ENCODE results near the gene HSD3B7. TPM values are rescaled to one million over a fixed set of nuclear protein-coding genes. Genes with fewer than 3 reads are reported as not detected.
"Not testable (repeated sequence)": the region's sequence is repeated elsewhere in the genome, so short reads cannot be mapped to it uniquely, and the experiment has no call there.

HSD3B7 gene
- total RNA-seq, 4 donors from 2014 or later, result 38.8 to 59.1 (median 52.2) TPM

DNA sequence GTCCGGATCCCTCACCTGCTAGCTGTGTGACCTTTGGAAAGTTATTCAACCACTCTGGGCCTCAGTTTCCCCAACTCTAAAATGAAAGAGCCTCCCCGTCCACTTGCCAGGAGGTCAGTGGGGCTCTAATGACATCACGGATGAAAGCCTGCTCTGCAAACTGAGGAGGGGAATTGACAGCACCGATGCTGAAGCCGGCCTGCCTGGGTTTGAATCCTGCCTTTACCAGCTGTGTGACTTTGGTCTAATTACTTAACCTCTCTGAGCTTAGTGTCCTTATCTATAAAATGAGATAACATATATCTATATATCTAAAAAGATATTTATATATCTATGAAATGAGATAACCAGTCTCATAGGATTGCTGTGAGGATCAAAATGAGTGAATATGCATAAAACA lies 23.5 kb downstream of the HSD3B7 start:
- Histone ChIP-seq H3K27me3 (peaks cover 0 to 15% of the 10 kb centered on the region in 2 donors), H3K36me3 (no peaks in the 10 kb centered on the region), H3K4me1 (peaks cover 0 to 7% (median 2%) of the 10 kb centered on the region in 4 donors), H3K9me3 (no peaks in the 10 kb centered on the region), H3K4me3 (no peak overlapping the region), H3K27ac (no peak overlapping the region)
- DNase-seq, result no peak
- TF ChIP-seq, protein P1, sequence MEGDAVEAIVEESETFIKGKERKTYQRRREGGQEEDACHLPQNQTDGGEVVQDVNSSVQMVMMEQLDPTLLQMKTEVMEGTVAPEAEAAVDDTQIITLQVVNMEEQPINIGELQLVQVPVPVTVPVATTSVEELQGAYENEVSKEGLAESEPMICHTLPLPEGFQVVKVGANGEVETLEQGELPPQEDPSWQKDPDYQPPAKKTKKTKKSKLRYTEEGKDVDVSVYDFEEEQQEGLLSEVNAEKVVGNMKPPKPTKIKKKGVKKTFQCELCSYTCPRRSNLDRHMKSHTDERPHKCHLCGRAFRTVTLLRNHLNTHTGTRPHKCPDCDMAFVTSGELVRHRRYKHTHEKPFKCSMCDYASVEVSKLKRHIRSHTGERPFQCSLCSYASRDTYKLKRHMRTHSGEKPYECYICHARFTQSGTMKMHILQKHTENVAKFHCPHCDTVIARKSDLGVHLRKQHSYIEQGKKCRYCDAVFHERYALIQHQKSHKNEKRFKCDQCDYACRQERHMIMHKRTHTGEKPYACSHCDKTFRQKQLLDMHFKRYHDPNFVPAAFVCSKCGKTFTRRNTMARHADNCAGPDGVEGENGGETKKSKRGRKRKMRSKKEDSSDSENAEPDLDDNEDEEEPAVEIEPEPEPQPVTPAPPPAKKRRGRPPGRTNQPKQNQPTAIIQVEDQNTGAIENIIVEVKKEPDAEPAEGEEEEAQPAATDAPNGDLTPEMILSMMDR (IDR thresholded peaks at IDR 0.05), result no peak
- TF ChIP-seq POLR2A (IDR thresholded peaks at IDR 0.05), result no peak

DNA sequence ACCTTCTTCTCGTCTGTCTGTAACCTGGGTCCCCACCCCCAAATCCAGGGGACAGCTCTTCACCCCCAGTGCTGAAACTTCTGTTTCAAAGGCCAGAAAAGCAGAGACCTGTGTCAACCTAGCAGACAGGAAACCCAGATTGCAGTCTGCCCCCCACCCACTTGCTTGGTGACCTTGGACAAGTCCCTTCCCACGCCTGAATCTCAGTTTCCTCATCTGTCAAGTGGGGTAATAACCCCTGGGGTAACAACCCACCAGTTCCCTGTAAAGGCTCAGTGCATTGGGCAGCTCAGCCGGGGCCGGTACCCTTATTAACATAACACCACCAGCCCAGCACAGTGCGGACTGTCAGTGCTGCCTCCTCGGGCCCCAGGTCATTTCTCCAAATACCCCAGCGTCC lies 24.1 kb downstream of the HSD3B7 start:
- Histone ChIP-seq H3K4me3 (no peak overlapping the region), H3K4me1 (peaks cover 0 to 7% (median 2%) of the 10 kb centered on the region in 4 donors), H3K27me3 (peaks cover 0 to 15% of the 10 kb centered on the region in 2 donors), H3K36me3 (no peaks in the 10 kb centered on the region), H3K27ac (no peak overlapping the region), H3K9me3 (no peaks in the 10 kb centered on the region)
- TF ChIP-seq, protein P1 (IDR thresholded peaks at IDR 0.05), result no peak
- no peak for TF ChIP-seq POLR2A (IDR thresholded peaks at IDR 0.05)
- no peak for DNase-seq

DNA sequence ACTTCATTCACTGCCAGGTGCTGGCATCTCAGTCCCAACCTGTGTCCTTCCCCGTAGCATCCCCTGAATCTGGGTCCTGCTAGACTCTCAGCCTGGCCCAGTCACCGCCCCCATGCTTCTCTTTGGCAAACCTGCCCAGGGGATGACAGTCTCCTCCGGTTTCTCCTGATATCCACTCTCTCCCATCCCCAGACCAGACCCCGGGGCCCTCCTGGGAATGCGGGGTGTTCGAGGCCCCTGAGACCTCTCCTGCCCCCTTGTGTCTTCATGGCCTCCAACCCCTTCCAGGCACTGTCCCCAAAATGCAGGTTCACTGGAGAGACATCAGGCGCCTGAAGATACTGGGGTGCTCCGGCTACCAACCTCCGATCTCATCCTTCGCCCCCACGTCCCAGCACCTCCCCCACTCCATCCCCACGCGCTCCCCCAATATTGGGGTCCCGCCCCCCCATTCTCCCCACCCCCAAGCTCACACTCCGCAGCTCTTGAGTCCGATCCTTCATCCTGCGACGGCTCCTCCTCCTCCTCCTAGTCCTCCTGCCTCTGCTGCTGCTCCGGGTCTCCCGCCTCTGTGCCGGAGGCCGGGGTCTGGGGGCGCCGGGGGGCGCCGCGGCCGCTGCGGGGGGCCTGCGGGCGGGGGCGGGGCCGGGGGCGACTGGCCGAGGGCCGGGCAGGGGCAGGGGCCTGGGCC lies 25.0 kb downstream of the HSD3B7 start:
- no peak for DNase-seq
- TF ChIP-seq POLR2A (IDR thresholded peaks at IDR 0.05), result no peak
- TF ChIP-seq, protein P1 (IDR thresholded peaks at IDR 0.05), result no peak
- H3K27ac ChIP-seq, result no peak overlapping the region
- peaks cover 0 to 7% (median 2%) of the 10 kb centered on the region in 4 donors for H3K4me1 ChIP-seq
- H3K36me3 ChIP-seq, result no peaks in the 10 kb centered on the region
- peak overlapping the region in 1 of 4 donors; percentile 27 for H3K4me3 ChIP-seq
- H3K27me3 ChIP-seq, result peaks cover 0 to 15% of the 10 kb centered on the region in 2 donors
- no peaks in the 10 kb centered on the region for H3K9me3 ChIP-seq

DNA sequence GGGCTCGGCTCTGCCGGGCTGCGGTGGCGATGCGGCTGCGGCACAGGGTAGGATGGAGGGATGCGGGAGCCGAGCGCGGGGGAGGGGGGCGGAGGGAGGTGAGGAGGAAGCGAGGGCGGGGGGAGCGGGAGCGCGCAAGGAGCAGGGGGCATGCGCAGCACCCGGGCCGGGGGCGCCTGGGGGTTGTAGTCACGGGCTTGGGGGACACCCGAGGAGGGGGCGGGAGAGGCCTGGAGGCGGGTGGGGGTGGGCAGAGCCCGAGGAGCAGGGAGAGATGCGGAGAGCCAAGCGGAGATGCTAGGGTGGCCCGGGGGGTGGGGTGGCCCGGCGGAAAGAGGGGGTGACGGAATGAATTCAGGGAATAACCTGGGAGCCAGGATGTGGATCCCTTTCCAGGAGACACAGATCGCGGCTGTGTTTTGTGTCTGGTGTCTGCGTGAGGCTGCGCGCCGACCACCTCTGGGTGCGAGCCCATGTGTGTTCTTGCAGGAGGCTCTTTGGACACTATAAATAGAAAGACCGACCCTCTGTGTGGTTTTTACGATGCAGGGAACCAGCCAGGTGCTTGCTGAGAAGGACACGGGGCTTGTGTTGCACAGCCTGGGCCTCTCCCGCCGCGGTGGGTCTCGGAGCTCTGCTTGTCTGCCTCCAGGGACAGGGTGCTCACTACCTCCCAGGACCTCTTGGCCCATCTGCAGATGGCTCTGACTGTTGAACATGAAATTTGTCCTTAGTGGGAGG lies 25.7 kb downstream of the HSD3B7 start, which contains the start of gene STX1B:
Gene STX1B, minus strand, starts transcription at position 54 of the 741 bp plus-strand sequence. CDS start 242 bp downstream, outside the sequence.
- Histone ChIP-seq H3K4me1 (peaks cover 0 to 7% (median 2%) of the 10 kb centered on the region in 4 donors), H3K4me3 (peak within 1 kb of the TSS in 2 of 4 donors; percentile 27 to 28), H3K27ac (no peak within 1 kb of the TSS), H3K27me3 (peaks cover 0 to 15% of the 10 kb centered on the region in 2 donors), H3K36me3 (no peaks in the 10 kb centered on the region), H3K9me3 (no peaks in the 10 kb centered on the region)
- TF ChIP-seq POLR2A (IDR thresholded peaks at IDR 0.05), result no peak
- TF ChIP-seq, protein P1 (IDR thresholded peaks at IDR 0.05), result no peak
- DNase-seq, result peak in 2 of 3 donors; percentile 21 to 57

- not testable (repeated sequence) for H3K4me3 ChIP-seq, H3K27ac ChIP-seq, H3K4me1 ChIP-seq, DNase-seq, H3K9me3 ChIP-seq, H3K36me3 ChIP-seq
- H3K27me3 ChIP-seq, result peaks cover 0 to 15% of the 10 kb centered on the region in 2 donors
Measured at GRCh38 chr16:31011815-31012214, 26.8 kb downstream of the HSD3B7 start.

DNA sequence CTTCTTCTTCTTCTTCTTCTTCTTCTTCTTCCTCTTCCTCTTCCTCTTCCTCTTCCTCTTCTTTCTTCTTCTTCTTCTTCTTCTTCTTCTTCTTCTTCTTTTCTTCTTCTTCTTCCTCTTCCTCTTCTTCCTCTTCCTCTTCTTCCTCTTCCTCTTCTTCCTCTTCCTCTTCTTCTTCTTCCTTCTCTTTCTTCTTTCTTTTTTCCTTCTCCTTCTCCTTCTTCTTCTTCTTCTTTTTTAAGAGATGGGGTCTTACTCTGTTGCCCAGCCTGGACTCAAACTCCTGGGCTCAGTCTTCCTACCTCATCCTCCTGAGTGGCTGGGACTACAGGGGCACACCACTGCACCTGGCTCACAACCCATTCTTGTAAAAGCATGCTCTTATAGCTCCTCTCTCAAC lies 28.3 kb downstream of the HSD3B7 start:
- H3K4me3 ChIP-seq, H3K4me1 ChIP-seq, H3K9me3 ChIP-seq, H3K27ac ChIP-seq, DNase-seq, H3K36me3 ChIP-seq: not testable (repeated sequence)
- peaks cover 0 to 15% of the 10 kb centered on the region in 2 donors for H3K27me3 ChIP-seq

Data from Peyer's patch (tissue), 4 donors.